Stimulated activated naive CD4-positive, alpha-beta T cell (primary cell): ENCODE measurements around the gene ZNF316.

Experiments
- DNase-seq, 6 experiments: peaks; one replicate each; lab custom pipeline; 2025; lab: John Stamatoyannopoulos, UW

ZNF316 gene

GRCh38 chr7:6691609-6692106 is 54.5 kb downstream of the ZNF316 start:
- no peak for DNase-seq

- DNase-seq = no peak
Observed at GRCh38 chr7:6700793-6701192, 63.7 kb downstream of the ZNF316 start.

GRCh38 chr7:6701860-6702259 is 64.7 kb downstream of the ZNF316 start:
- no peak for DNase-seq
